K562 (cell line): ENCODE results near the gene CNDP2. TPM values are rescaled to one million over a fixed set of nuclear protein-coding genes. Genes with fewer than 3 reads are reported as not detected.

ENCODE experiments used
- ATAC-seq: fragments of 200-7000 bp; cut with Tn5 transposase; 3 replicates; pipeline ENCODE4 v1.9.1; 2020; ENCODE audit warnings: moderate library complexity
- BruUV-seq: library from RNA; stranded (reverse); fragments of 400-500 nt; replicated peaks from 2 replicates; lab custom pipeline; 2021; lab: Mats Ljungman, UMichigan
- CTCF ChIA-PET: fragments of 300-600 bp; formaldehyde crosslinking; extraction: SDS; loops from one replicate; lab custom pipeline; 2021; ENCODE audit warnings: low intra/inter-chr PET ratio; lab: Yijun Ruan, JAX
- POLR2A ChIA-PET: fragments of 300-600, 350-650 bp; sonication (Branson Sonifier 250); formaldehyde crosslinking; extraction: SDS; loops from one replicate; lab custom pipeline; 2021; ENCODE audit warnings: antibody characterized with exemption, inconsistent platforms; lab: Yijun Ruan, JAX
- DNase-seq, 4 experiments: peaks; one replicate each; pipeline versions ENCODE4 v3.0.0 to v3.0.0-alpha.2; 2011 to 2018; ENCODE audit warnings: low spot score in 3 of 4, mixed read lengths in 3 of 4; ENCODE audit errors: extremely low read depth in 1 of 4
- FAIRE-seq: peaks from 2 replicates; lab custom pipeline; 2011; peaks lifted over from hg19 to GRCh38; lab: Jason Lieb, UNC
- H2AFZ ChIP-seq: 2 replicates; pipeline ENCODE4 v1.6.0; 2011; ENCODE audit warnings: low read depth, low read length, control low read depth, inconsistent platforms
- H3K27ac ChIP-seq: fragments of 200-600 bp; 3 replicates; pipeline ENCODE4 v1.8.0; 2011; ENCODE audit warnings: low read depth, mild to moderate bottlenecking, control low read depth, inconsistent platforms, low read length, moderate library complexity, mixed read lengths; ENCODE audit errors: extremely low read depth
- H3K27me3 ChIP-seq, 2 experiments: fragments of 300-600 bp in 1 of 2; 2 replicates in 1 of 2; 3 replicates in 1 of 2; pipeline versions ENCODE4 v1.6.0 to v1.8.0; 2011; ENCODE audit warnings: inconsistent platforms in 2 of 2, low read length in 2 of 2, mild to moderate bottlenecking in 1 of 2, mixed read lengths in 1 of 2, moderate library complexity in 1 of 2; ENCODE audit not compliant: control insufficient read depth in 2 of 2, insufficient read depth in 2 of 2
- H3K36me3 ChIP-seq: fragments of 300-600 bp; 3 replicates; pipeline ENCODE4 v1.8.0; 2011; ENCODE audit warnings: mild to moderate bottlenecking, low read length, inconsistent platforms; ENCODE audit not compliant: control insufficient read depth, insufficient read depth
- H3K4me1 ChIP-seq, 2 experiments: fragments of 200-600 bp in 1 of 2; replicated peaks in 1 of 2; 2 replicates in 1 of 2; 3 replicates in 1 of 2; pipeline versions ENCODE4 v1.5.1 to v1.8.0; 2011; ENCODE audit warnings: inconsistent platforms in 2 of 2, low read length in 2 of 2, mild to moderate bottlenecking in 1 of 2, mixed read lengths in 1 of 2, moderate library complexity in 1 of 2; ENCODE audit not compliant: control insufficient read depth in 2 of 2, insufficient read depth in 2 of 2
- H3K4me2 ChIP-seq: 2 replicates; pipeline ENCODE4 v1.6.1; 2011; ENCODE audit warnings: low read length, control low read depth, inconsistent platforms, mixed read lengths; ENCODE audit not compliant: insufficient read depth
- H3K4me3 ChIP-seq: fragments of 200-600 bp; sonication (generic), shearing (Covaris generic); 2 replicates; pipeline ENCODE4 v1.5.1; 2016; ENCODE audit warnings: control low read depth, inconsistent platforms
- H3K79me2 ChIP-seq: fragments of 200-600 bp; 3 replicates; pipeline ENCODE4 v1.8.0; 2011; ENCODE audit warnings: low read length, inconsistent platforms; ENCODE audit not compliant: control insufficient read depth, insufficient read depth
- H3K9ac ChIP-seq, 2 experiments: 2 replicates each; pipeline versions ENCODE4 v1.6.0 to v1.6.1; 2011; ENCODE audit warnings: low read depth in 2 of 2, low read length in 2 of 2, control low read depth in 1 of 2, inconsistent platforms in 1 of 2, mild to moderate bottlenecking in 1 of 2, mixed read lengths in 1 of 2; ENCODE audit not compliant: insufficient read depth in 1 of 2
- H3K9me1 ChIP-seq: one replicate; pipeline ENCODE4 v1.6.0; 2011; ENCODE audit warnings: inconsistent platforms, mild to moderate bottlenecking, low read length, moderate library complexity; ENCODE audit not compliant: control insufficient read depth, insufficient read depth
- H3K9me3 ChIP-seq: replicated peaks from 2 replicates; pipeline ENCODE4 v1.5.1; 2011; ENCODE audit warnings: low read depth, low read length, inconsistent platforms; ENCODE audit not compliant: control insufficient read depth, insufficient read depth
- H4K20me1 ChIP-seq: replicated peaks from 2 replicates; pipeline ENCODE4 v1.6.1; 2011; ENCODE audit warnings: low read length, inconsistent platforms, mixed read lengths; ENCODE audit not compliant: control insufficient read depth, insufficient read depth
- CEBPB ChIP-seq: fragments of 450-650 bp; IDR thresholded peaks from 2 replicates; pipeline ENCODE4 v1.6.1; 2016; ENCODE audit warnings: missing genetic modification characterization, missing compliant biosample characterization
- GABPA ChIP-seq: fragments of 200-800 bp; sonication (Bioruptor generic); conservative IDR thresholded peaks from 2 replicates; pipeline ENCODE4 v1.6.1; 2016; ENCODE audit warnings: low read depth, missing genetic modification characterization, missing compliant biosample characterization
- PURB ChIP-seq: sonication (generic); formaldehyde crosslinking; IDR thresholded peaks from 2 replicates; pipeline ENCODE4 v1.9.0; 2021; ENCODE audit warnings: low read depth, mild to moderate bottlenecking, missing genetic modification reagents
- TCF7L2 ChIP-seq: fragments of 150-350 bp; IDR thresholded peaks from 2 replicates; pipeline ENCODE4 v1.6.1; 2016; ENCODE audit warnings: low read depth, mild to moderate bottlenecking, low read length, moderate library complexity
- WGBS: fragments of 100-300 bp; shearing (Covaris generic); methylation state at CpG from one replicate; pipeline ENCODE4 v1.1.6; 2016; ENCODE audit warnings: low coverage, mixed read lengths; ENCODE audit not compliant: insufficient coverage; ENCODE audit errors: missing lambda C conversion rate; 5-methylcytosine and 5-hydroxymethylcytosine counted together
- in situ Hi-C: fragments of 300-500 bp; cut with MboI; formaldehyde crosslinking; loops from 4 replicates; pipeline ENCODE4 v1.15.0; 2018; ENCODE audit warnings: inconsistent platforms, mixed read lengths
- intact Hi-C: fragments of 100-400 bp; cut with micrococcal nuclease; formaldehyde crosslinking; loops from 2 replicates; pipeline ENCODE4 v1.14.2; 2022
- polyA plus RNA-seq, 8 experiments: library from polyadenylated mRNA; depleted of rRNA in 4 of 8; stranded (reverse) in 5 of 8; unstranded in 3 of 8; fragments of >200 nt; fragmentation: Nextera tagmentation in 2 of 8; fragmentation: Illumina TruSeq in 1 of 8; extraction: Ambion mirVana in 2 of 8; extraction: Trizol in 1 of 8; gene quantifications; 2 replicates each; pipeline versions ENCODE4 v1.2.1 to v1.2.3, GENCODE V29; 2011 to 2014; ENCODE audit warnings: inconsistent platforms in 1 of 8, missing spikeins in 1 of 8
- total RNA-seq, 7 experiments: library from RNA; depleted of rRNA in 6 of 7; stranded (reverse); fragments of >200 nt in 6 of 7; fragmentation: Illumina TruSeq in 2 of 7; extraction: Trizol in 2 of 7; gene quantifications; 2 replicates each; pipeline versions ENCODE4 v1.2.1 to v1.2.3, GENCODE V29; 2011 to 2021; ENCODE audit warnings: low replicate concordance in 1 of 7
- TF ChIP-seq, protein P1 (sequence below): fragments of 450-650 bp; formaldehyde crosslinking; IDR thresholded peaks from 2 replicates; pipeline ENCODE4 v1.4.0; 2022; ENCODE audit warnings: missing genetic modification characterization

CNDP2 gene
- total and polyA plus RNA-seq, 9 of the 15 experiments (the other 6 are each of a cell fraction or from before 2014, with no cell fraction given) = 34.1 to 128 (median 53.8) TPM

DNA sequence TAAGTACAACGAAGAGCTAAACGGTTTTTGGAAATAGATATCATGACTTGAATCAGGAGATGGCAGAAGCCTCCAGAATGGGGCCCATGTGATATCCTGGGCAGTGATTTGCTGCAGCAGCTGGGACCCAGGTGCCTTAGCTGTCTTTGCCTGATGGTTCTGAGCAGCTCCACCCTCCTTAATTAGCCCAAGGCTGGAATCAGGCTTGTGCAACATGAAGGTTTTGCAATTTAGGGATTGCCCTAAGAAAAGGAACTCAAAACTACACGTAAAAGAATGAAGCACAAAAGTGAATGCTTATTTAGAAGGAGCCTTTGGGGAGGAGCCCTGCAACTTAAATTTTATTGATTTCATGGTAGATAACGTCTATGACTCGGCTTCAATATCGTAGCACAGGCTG, 17.3 kb upstream of the CNDP2 start:
- intact Hi-C loops = loop anchor here (5.0 kb wide), 1 partner anchor 127 kb away; no protein-coding TSS in a partner anchor
- ATAC-seq (no peak), FAIRE-seq (no peak), DNase-seq (no peak)
- Histone ChIP-seq H3K9ac (no peak overlapping the region), H2AFZ (no peak overlapping the region), H3K4me2 (no peak overlapping the region), H3K9me3 (no peaks in the 10 kb centered on the region), H4K20me1 (no peaks in the 10 kb centered on the region), H3K4me3 (no peak overlapping the region), H3K36me3 (no peaks in the 10 kb centered on the region), H3K79me2 (no peaks in the 10 kb centered on the region), H3K4me1 (peaks cover 8 to 17% of the 10 kb centered on the region in 2 experiments; a peak in 4 of 5 replicates), H3K9me1 (no peaks in the 10 kb centered on the region), H3K27me3 (no peaks in the 10 kb centered on the region), H3K27ac (no peak overlapping the region)
- POLR2A ChIA-PET = interaction anchor here (1.0 kb wide), 1 partner anchor 17 kb away, joined by 3 read pairs; the partner anchor contains the start of gene CNDP2
- CTCF ChIA-PET = no interaction called here
- in situ Hi-C loops = no loop called here
- BruUV-seq = no TSS peak
- 33% methylated on average over 6 of the region's 6 CpGs for WGBS
- TF ChIP-seq TCF7L2 = no peak
- TF ChIP-seq, protein P1, sequence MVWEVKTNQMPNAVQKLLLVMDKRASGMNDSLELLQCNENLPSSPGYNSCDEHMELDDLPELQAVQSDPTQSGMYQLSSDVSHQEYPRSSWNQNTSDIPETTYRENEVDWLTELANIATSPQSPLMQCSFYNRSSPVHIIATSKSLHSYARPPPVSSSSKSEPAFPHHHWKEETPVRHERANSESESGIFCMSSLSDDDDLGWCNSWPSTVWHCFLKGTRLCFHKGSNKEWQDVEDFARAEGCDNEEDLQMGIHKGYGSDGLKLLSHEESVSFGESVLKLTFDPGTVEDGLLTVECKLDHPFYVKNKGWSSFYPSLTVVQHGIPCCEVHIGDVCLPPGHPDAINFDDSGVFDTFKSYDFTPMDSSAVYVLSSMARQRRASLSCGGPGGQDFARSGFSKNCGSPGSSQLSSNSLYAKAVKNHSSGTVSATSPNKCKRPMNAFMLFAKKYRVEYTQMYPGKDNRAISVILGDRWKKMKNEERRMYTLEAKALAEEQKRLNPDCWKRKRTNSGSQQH (CRISPR knock-in tag) = no peak
- no peak for TF ChIP-seq GABPA (tag)
- peak; percentile 41; the same call in 1 of the 2 replicates for TF ChIP-seq CEBPB
- no peak for TF ChIP-seq PURB (CRISPR knock-in tag)
